ENCODE results near the gene PRR36.

The PRR36 gene

DNA sequence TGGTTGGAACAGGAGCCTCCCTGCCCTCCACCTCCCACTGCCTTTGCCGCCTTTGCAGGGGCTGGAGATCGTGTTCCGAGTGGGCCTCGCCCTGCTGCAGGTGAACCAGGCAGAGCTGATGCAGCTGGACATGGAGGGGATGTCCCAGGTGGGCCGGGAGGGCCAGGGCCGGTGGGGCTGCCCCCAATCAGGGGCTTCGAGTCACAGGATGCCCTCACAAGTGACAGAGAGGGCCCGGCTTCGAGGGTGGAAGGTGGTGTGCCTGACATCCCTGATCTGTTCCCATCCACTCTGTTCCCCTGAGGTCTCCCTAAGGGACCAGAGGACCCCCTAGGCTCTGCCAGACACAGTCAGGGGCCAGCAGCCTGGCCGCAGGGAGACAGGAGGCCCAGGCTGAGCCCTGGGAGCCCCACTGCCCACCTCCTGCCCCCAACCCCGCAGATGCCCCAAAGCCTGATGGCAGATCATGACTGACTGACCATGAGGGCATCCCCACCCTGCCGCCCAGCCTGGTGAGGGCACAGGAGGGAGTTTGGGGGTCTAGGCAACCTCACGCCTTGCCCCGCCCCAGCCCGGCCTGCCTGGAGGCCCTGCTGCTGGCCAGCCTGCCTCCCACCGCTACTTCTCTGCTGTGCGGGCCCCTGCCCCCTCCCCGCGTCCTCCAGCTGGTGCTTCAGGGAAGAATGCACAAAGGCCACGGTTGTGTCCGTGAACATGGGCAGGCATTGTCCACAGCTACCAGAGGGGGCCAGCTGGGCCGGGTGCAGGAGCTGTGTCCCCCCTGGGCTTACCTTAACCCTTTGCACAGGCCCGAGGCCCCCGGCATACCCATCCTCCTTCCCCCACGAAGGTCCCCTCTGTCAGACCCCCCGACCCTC, 22.3 kb downstream of the PRR36 start:
- Histone ChIP-seq H3K9me3 (ENCODE audit: low read length) (no peaks in the 10 kb centered on the region), H3K27me3 (ENCODE audit: insufficient read depth, low read length) (no peaks in the 10 kb centered on the region), H3K4me1 (ENCODE audit: insufficient read depth, low read length) (peaks cover 26% of the 10 kb centered on the region), H3K4me3 (ENCODE audit: low read length) (no peak overlapping the region), H2AFZ (ENCODE audit: low read depth, low read length) (no peak overlapping the region), H3K36me3 (ENCODE audit: insufficient read depth, low read length) (no peaks in the 10 kb centered on the region)

DNA sequence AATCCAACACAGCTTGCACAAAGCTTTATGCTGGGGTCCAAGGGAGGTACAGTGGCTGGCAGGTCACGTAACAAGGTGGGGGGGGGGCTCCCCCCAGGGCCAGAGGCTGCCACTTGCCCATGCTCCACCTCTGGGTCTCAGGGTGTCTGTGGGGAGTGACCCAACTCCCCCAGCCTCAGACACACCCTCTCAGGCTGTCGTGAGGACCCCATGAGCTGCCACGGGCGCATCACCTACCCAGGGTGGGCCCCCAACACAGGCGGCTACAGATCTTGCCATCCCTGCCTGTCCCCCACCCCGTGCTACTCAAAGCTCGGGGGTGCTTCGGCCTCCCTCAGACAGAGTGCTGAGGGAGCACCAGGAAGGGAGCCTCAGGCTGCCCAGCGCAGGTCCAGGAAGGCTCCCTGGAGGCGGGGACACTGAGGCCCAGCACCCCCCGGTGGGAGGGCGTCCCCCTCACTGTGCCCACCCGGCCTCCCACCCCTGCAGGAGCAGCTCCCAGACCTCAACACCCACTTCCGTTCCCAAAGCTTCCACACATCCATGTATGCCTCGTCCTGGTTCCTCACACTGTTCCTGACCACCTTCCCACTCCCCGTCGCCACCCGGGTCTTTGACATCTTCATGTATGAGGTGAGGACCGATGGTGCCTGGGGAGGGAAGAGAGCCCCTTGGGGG, 23.1 kb downstream of the PRR36 start:
- no peaks in the 10 kb centered on the region for H3K9me3 ChIP-seq (ENCODE audit: low read length)
- H3K36me3 ChIP-seq (ENCODE audit: insufficient read depth, low read length) = no peaks in the 10 kb centered on the region
- no peaks in the 10 kb centered on the region for H3K27me3 ChIP-seq (ENCODE audit: insufficient read depth, low read length)
- no peak overlapping the region for H3K4me3 ChIP-seq (ENCODE audit: low read length)
- H2AFZ ChIP-seq (ENCODE audit: low read depth, low read length) = no peak overlapping the region
- H3K4me1 ChIP-seq (ENCODE audit: insufficient read depth, low read length) = peaks cover 26% of the 10 kb centered on the region

DNA sequence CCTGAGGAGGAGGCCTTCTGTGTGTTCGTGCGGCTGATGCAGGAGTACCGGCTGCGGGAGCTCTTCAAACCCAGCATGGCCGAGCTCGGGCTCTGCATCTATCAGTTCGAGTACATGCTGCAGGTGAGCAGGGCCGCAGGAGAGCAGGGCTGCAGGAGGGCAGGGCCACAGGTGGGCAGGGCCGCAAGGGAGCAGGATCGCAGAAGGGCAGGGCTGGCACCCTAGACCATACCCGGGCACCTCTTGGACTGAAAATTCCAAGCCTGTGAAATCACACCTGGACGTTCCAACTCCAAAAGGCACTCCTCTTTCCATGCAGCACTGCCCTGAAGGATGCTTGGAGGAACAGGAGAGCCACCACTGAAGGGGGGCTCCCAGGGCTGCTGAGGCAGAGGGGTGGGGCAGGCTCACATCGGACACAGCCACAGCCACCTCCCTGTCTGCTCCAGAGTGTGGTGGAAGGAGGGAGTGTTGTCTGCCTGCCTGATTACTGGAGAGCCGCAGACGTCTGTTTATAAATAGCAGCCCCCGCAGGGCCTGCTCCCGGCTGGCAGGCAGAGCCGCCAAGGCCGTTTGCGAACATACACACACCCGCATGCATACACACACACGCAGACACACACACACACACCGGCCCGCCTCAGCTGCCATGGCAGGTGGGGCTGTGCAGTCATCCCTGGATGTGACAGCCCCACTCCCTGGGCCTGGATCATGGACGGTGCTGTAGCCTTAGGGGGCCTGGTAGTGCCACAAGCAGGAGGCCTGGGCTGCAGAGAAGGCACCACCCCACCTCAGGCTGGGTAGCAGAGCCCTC, 24.0 kb downstream of the PRR36 start:
- Histone ChIP-seq H3K36me3 (ENCODE audit: insufficient read depth, low read length) (no peaks in the 10 kb centered on the region), H3K9me3 (ENCODE audit: low read length) (no peaks in the 10 kb centered on the region), H3K4me1 (ENCODE audit: insufficient read depth, low read length) (peaks cover 26% of the 10 kb centered on the region), H3K4me3 (ENCODE audit: low read length) (no peak overlapping the region), H2AFZ (ENCODE audit: low read depth, low read length) (no peak overlapping the region), H3K27me3 (ENCODE audit: insufficient read depth, low read length) (no peaks in the 10 kb centered on the region)

DNA sequence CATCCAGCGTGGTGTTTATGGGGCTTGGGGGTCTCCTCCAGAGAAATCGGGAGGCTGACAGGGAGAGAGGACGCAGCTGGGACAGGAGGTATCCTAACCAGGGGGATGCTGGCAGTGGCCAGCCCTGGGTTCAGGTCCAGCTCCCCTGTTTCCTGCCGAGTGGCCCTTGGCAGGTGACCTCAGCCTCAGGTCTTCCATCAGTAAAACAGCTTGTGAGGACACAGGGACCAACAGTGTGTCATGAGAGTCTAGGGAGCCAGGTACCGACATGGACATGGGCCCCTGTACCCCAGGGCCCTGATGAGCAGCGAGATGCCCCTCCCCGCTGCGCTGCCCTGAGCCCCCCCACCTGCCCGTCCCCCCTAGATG, 24.6 kb downstream of the PRR36 start:
- peaks cover 26% of the 10 kb centered on the region for H3K4me1 ChIP-seq (ENCODE audit: insufficient read depth, low read length)

DNA sequence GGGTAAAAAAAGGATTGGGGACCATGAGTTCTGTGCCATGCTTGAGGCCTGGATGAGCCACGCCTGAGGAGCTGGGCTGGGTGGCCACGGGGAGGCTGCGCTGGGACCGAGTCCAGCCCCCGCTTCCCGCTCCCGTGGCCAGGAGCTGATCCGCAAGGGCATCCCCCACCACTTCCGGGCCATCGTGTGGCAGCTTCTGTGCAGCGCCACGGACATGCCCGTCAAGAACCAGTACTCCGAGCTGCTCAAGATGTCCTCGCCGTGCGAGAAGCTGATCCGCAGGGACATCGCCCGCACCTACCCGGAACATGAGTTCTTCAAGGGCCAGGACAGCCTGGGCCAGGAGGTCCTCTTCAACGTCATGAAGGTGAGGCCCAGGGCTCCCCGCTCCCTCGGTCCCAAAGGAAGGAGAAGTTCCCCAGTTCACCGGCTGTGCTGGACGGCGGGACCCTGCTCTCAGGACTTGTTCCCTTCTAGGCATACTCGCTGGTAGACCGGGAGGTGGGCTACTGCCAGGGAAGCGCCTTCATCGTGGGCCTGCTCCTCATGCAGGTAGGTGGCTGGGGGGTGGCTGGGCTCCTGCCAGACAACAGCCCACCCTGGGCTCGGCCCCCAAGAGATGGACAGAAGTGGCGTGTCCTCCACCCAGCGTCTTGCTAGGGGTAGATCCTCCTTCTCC, 25.3 kb downstream of the PRR36 start:
- Histone ChIP-seq H3K9me3 (ENCODE audit: low read length) (no peaks in the 10 kb centered on the region), H3K27me3 (ENCODE audit: insufficient read depth, low read length) (no peaks in the 10 kb centered on the region), H3K36me3 (ENCODE audit: insufficient read depth, low read length) (no peaks in the 10 kb centered on the region), H3K4me1 (ENCODE audit: insufficient read depth, low read length) (peaks cover 26% of the 10 kb centered on the region), H2AFZ (ENCODE audit: low read depth, low read length) (no peak overlapping the region), H3K4me3 (ENCODE audit: low read length) (no peak overlapping the region)

More for the DNA sequence above, 24.6 kb downstream of the PRR36 start:
- Histone ChIP-seq H3K27me3 (ENCODE audit: insufficient read depth, low read length) (no peaks in the 10 kb centered on the region), H3K36me3 (ENCODE audit: insufficient read depth, low read length) (no peaks in the 10 kb centered on the region), H2AFZ (ENCODE audit: low read depth, low read length) (no peak overlapping the region), H3K9me3 (ENCODE audit: low read length) (no peaks in the 10 kb centered on the region), H3K4me3 (ENCODE audit: low read length) (no peak overlapping the region)

DNA sequence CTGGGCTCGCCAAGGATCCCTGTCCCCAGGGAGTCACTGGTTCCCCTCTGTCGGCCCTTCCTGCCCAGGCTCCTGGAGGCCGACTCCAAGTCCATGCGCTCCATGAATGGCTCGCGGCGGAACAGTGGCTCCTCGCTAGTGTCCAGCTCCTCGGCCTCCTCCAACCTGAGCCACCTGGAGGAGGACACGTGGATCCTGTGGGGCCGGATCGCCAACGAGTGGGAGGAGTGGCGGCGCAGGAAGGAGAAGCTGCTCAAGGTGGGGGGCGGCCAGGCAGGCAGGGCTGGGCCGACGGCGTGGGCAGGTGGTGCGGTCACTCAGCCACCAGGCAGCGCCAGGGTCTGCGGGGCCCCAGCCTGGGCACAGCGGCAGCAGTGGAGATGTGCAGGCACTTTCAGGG, 26.5 kb downstream of the PRR36 start:
- no peaks in the 10 kb centered on the region for H3K36me3 ChIP-seq (ENCODE audit: insufficient read depth, low read length)
- no peaks in the 10 kb centered on the region for H3K27me3 ChIP-seq (ENCODE audit: insufficient read depth, low read length)
- H3K9me3 ChIP-seq (ENCODE audit: low read length) = no peaks in the 10 kb centered on the region
- peaks cover 18% of the 10 kb centered on the region for H3K4me1 ChIP-seq (ENCODE audit: insufficient read depth, low read length)
- H2AFZ ChIP-seq (ENCODE audit: low read depth, low read length) = no peak overlapping the region
- H3K4me3 ChIP-seq (ENCODE audit: low read length) = no peak overlapping the region

DNA sequence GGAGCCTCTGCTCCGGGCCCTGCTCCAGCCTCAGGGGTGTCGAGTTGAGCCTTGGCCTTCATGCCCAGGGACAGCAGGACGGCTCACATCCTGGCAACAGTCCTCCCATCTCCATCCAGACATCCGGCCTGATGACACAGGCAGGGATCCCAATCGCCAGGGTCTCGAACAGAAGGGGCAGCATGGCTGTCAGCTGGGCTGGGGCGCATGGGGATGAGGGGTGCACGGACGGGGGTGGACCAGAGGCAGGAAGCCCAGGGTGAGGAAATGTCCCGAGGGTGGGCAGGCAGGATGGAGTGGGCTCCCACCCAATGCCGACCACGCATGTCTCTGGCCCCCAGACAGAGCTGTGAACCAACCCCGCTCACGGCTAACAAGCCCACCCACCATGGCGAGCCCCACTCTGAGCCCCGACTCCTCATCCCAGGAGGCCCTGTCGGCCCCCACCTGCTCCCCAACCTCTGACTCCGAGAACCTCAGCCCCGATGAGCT, 28.0 kb downstream of the PRR36 start:
- Histone ChIP-seq H3K4me1 (ENCODE audit: insufficient read depth, low read length) (peaks cover 5% of the 10 kb centered on the region), H3K4me3 (ENCODE audit: low read length) (no peak overlapping the region), H3K27me3 (ENCODE audit: insufficient read depth, low read length) (no peaks in the 10 kb centered on the region), H3K9me3 (ENCODE audit: low read length) (no peaks in the 10 kb centered on the region), H3K36me3 (ENCODE audit: insufficient read depth, low read length) (no peaks in the 10 kb centered on the region), H2AFZ (ENCODE audit: low read depth, low read length) (no peak overlapping the region)

DNA sequence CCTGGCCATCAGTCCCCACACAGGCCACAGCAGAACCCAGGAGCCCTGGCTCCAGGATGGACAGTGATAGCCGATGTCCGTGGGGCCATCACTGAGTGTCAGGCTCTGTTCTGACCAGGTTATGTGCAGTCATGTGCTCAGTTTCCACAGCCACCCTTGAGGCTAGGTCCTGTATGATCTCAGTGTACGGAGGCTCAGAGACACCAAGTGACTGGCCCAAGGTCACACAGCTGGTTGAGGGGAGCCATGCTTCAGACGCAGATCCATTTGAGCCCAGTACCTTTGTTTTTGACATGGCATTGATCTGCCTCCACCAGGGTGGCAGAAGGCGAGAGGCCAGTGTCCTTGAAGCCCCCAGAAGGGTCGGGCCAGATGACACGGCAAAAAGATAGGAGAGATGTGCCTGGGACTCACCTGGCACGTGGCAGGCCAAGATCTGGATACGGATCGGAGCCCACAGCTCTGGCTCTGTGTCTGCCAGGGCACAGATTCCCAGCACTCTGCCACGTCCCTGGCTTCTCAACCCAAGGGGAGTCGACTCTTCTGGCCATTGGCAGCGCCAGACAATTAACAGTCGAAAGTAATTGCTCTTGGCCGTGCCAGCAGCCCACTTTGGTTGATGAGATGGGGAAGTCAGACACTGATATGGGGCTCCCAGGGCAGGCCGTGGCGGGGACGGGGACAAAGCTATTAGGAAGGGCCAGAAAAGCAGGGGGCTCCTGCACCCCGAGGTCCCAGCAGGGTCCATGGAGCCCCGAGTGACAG, 28.6 kb downstream of the PRR36 start:
- no peaks in the 10 kb centered on the region for H3K9me3 ChIP-seq (ENCODE audit: low read length)
- H3K27me3 ChIP-seq (ENCODE audit: insufficient read depth, low read length) = no peaks in the 10 kb centered on the region
- H2AFZ ChIP-seq (ENCODE audit: low read depth, low read length) = no peak overlapping the region
- no peaks in the 10 kb centered on the region for H3K36me3 ChIP-seq (ENCODE audit: insufficient read depth, low read length)
- H3K4me3 ChIP-seq (ENCODE audit: low read length) = no peak overlapping the region
- H3K4me1 ChIP-seq (ENCODE audit: insufficient read depth, low read length) = peaks cover 5% of the 10 kb centered on the region

DNA sequence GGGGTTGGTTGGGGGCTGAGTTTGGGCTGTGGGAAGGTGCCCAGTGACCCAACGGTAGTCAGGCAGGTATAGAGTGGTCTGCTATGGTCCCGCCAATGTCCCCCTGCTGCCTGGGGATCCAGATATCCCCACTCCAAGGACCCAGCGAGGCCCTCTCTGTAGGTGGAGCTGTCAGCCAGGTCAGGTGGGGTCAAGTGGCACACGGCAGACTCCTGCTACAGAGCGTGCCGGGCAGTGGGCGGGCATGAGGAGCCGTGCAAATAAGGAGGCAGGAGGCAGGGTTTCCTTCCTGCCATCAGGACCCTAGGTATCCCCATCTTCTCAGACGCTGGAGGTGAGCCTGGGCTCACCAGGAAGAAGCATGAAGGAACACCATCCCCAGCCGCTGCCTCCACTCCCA, 29.2 kb downstream of the PRR36 start:
- H2AFZ ChIP-seq (ENCODE audit: low read depth, low read length) = no peak overlapping the region
- H3K9me3 ChIP-seq (ENCODE audit: low read length) = no peaks in the 10 kb centered on the region
- no peaks in the 10 kb centered on the region for H3K27me3 ChIP-seq (ENCODE audit: insufficient read depth, low read length)
- H3K36me3 ChIP-seq (ENCODE audit: insufficient read depth, low read length) = no peaks in the 10 kb centered on the region
- H3K4me1 ChIP-seq (ENCODE audit: insufficient read depth, low read length) = peaks cover under 1% of the 10 kb centered on the region
- no peak overlapping the region for H3K4me3 ChIP-seq (ENCODE audit: low read length)

DNA sequence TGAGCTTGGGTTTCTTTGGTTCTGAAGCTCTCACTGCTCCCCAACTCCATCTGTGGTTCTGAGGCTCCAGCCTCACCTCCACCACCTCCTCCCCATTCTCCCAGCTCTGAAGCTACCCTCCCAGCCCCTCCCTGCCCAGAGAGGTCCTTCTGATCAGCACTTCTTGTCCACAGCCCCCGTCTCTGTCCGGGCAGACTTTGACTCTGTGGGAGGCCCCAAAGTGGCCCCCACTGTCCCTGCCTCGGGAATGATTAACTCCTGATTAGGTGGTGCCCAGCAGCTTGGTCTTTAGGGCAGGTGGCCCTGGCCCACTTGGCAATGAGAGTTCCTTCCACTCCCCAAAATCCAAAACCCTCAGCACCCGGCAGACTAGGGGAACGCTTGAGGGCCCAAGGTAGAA, 29.8 kb downstream of the PRR36 start:
- H3K9me3 ChIP-seq (ENCODE audit: low read length) = no peaks in the 10 kb centered on the region
- no peaks in the 10 kb centered on the region for H3K27me3 ChIP-seq (ENCODE audit: insufficient read depth, low read length)
- H3K4me1 ChIP-seq (ENCODE audit: insufficient read depth, low read length) = no peaks in the 10 kb centered on the region
- no peaks in the 10 kb centered on the region for H3K36me3 ChIP-seq (ENCODE audit: insufficient read depth, low read length)
- no peak overlapping the region for H2AFZ ChIP-seq (ENCODE audit: low read depth, low read length)
- no peak overlapping the region for H3K4me3 ChIP-seq (ENCODE audit: low read length)

DNA sequence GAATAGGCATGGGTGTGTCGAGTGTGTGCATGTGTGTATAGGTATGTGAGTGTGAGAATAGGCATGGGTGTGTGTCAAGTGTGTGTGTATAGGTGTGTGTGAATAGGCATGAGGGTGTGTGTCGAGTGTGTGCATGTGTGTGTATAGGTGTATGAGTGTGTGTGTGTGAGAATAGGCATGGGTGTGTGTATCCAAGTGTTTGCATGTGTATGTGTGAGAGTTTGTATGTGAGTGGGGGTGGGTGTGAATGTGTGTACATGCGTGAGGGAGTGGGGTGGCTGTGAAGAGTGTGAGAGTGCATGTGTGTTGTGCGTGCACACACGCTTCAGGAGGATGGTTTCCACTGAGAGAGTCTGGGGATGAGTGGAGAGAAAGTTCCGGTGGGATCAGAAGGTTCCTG, 30.7 kb downstream of the PRR36 start:
- no peaks in the 10 kb centered on the region for H3K27me3 ChIP-seq (ENCODE audit: insufficient read depth, low read length)
- no peaks in the 10 kb centered on the region for H3K4me1 ChIP-seq (ENCODE audit: insufficient read depth, low read length)
- no peak overlapping the region for H3K4me3 ChIP-seq (ENCODE audit: low read length)
- no peaks in the 10 kb centered on the region for H3K9me3 ChIP-seq (ENCODE audit: low read length)
- no peak overlapping the region for H2AFZ ChIP-seq (ENCODE audit: low read depth, low read length)
- no peaks in the 10 kb centered on the region for H3K36me3 ChIP-seq (ENCODE audit: insufficient read depth, low read length)

DNA sequence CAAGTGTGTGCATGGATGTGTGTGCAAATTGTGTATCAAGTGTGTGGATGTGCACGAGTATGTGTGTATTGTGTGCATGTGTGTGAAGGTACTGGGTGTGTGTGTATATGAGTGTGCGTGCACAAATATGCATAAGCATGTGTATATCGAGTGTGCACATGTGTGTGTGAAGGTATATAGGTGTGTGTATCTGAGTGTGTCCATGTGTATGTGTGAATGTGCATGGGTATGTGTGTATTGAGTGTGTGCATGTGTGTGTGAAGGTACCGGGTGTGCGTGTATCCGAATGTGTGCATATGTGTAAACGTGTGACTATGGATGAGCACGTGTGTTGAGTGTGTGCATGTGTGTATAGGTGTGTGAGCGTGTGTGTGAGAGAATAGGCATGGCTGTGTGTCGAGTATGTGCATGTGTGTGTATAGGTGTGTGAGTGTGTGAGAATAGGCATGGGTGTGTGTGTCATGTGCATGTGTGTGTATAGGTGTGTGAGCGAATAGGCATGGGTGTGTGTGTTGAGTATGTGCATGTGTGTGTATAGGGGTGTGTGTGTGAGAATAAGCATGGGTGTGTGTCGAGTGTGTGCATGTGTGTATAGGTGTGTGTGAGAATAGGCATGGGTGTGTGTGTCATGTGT, 31.4 kb downstream of the PRR36 start:
- Histone ChIP-seq H3K4me3 (ENCODE audit: low read length) (no peak overlapping the region), H3K27me3 (ENCODE audit: insufficient read depth, low read length) (no peaks in the 10 kb centered on the region), H3K9me3 (ENCODE audit: low read length) (no peaks in the 10 kb centered on the region), H3K4me1 (ENCODE audit: insufficient read depth, low read length) (no peaks in the 10 kb centered on the region), H2AFZ (ENCODE audit: low read depth, low read length) (no peak overlapping the region), H3K36me3 (ENCODE audit: insufficient read depth, low read length) (no peaks in the 10 kb centered on the region)

Data from neuron (in vitro differentiated cells).